ENCODE results near the gene NEDD8.

DNA sequence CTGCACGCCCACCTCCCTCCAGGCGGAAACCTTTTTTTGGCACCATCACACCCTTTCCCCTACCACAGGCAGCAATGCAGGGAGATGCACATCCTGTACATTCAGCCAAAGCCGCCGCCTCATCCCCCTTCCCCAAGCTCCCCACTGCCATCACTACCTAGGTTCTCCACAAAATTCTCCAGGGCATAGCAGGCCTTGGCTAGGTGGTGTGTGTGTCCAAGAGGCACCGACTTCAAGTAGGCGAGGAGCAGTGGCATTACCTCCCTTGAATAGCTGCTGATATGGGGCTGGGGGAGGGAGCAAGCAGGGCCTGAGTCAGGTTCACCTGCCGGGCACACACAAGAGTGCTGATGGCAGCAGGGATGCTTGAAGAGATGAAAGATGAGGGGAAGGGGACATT is 47.1 kb downstream of the NEDD8 start:
- TF ChIP-seq, protein P1, sequence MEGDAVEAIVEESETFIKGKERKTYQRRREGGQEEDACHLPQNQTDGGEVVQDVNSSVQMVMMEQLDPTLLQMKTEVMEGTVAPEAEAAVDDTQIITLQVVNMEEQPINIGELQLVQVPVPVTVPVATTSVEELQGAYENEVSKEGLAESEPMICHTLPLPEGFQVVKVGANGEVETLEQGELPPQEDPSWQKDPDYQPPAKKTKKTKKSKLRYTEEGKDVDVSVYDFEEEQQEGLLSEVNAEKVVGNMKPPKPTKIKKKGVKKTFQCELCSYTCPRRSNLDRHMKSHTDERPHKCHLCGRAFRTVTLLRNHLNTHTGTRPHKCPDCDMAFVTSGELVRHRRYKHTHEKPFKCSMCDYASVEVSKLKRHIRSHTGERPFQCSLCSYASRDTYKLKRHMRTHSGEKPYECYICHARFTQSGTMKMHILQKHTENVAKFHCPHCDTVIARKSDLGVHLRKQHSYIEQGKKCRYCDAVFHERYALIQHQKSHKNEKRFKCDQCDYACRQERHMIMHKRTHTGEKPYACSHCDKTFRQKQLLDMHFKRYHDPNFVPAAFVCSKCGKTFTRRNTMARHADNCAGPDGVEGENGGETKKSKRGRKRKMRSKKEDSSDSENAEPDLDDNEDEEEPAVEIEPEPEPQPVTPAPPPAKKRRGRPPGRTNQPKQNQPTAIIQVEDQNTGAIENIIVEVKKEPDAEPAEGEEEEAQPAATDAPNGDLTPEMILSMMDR (IDR thresholded peaks at IDR 0.05): no peak
- no peak for TF ChIP-seq POLR2A (IDR thresholded peaks at IDR 0.05)

Measured in right lobe of liver (tissue), 4 donors.